ENCODE measurements around the gene MBD3L1. TPM values are rescaled to one million over a fixed set of nuclear protein-coding genes. Genes with fewer than 3 reads are reported as not detected.

MBD3L1 gene
- total and polyA plus RNA-seq, 2 of the 4 experiments (the other 2 are of a cell fraction), result not detected

DNA sequence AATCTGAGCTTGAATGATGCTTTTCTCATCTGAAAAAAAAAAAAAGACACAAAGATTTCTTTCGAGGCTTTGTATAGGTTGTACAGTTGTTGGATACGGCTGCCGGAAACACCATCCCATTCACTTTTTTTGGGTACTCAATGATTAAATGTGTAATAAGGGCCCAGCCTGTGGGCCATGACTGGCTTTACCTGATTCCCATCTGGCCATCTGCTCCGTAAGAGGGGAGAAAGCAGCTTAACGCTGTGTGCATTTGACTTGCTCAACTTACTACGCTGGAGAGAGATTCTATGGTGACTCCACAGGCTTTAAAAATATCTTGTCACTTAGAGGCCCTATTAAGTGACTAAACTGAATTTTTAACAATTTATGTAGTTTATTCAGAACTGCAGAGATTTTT is 804 bp upstream of the MBD3L1 start:
- no peak overlapping the region for H2AK5ac ChIP-seq (ENCODE audit: low read depth, low read length)
- H3K4me3 ChIP-seq (ENCODE audit: insufficient read depth, low read depth, low read length), result peak overlapping the region; percentile 73
- H3K27me3 ChIP-seq (ENCODE audit: control insufficient read depth, insufficient read depth, low read length), result no peaks in the 10 kb centered on the region
- CTCF ChIA-PET, result interaction anchor here (0.5 to 0.7 kb wide), 2 partner anchors 443 to 783 kb away, joined by 5 to 6 read pairs; no protein-coding TSS in a partner anchor
- H3K4me1 ChIP-seq (ENCODE audit: control insufficient read depth, insufficient read depth, low read length), result peaks cover 4% of the 10 kb centered on the region
- H3K4ac ChIP-seq (ENCODE audit: low read depth, low read length), result no peak overlapping the region
- no peak overlapping the region for H2BK120ac ChIP-seq (ENCODE audit: low read depth, low read length)
- intact Hi-C loops (cut with micrococcal nuclease) (loop anchor here (1.0 to 5.0 kb wide), 2 partner anchors 177 to 214 kb away; no protein-coding TSS in a partner anchor), dilution Hi-C loops (cut with HindIII; ENCODE audit: low sequenced_read_pairs, unreplicated experiment) (no loop called here), in situ Hi-C loops (cut with MboI; ENCODE audit: low sequenced_read_pairs) (no loop called here)
- H3K27ac ChIP-seq (ENCODE audit: insufficient read depth, low read length), result peak overlapping the region; percentile 51; the same call in 1 of the 2 replicates
- H3K56ac ChIP-seq (ENCODE audit: extremely low read depth, insufficient read depth, low read length), result no peak overlapping the region
- H3K14ac ChIP-seq (replicated peaks; ENCODE audit: low read depth, low read length), result no peak overlapping the region
- no peak overlapping the region for H4K91ac ChIP-seq (ENCODE audit: insufficient read depth, low read depth, low read length)
- H2BK15ac ChIP-seq (ENCODE audit: low read depth, low read length), result no peak overlapping the region
- peak overlapping the region; percentile 55 for H3K9ac ChIP-seq (ENCODE audit: low read depth, low read length)
- no peak overlapping the region for H3K23ac ChIP-seq (ENCODE audit: low read depth, low read length)
- no peaks in the 10 kb centered on the region for H3K9me3 ChIP-seq (ENCODE audit: control insufficient read depth, insufficient read depth, low read length)
- DNase-seq (no peak), ATAC-seq (ENCODE audit: low read depth) (no peak)
- POLR2A ChIA-PET (ENCODE audit: unreplicated experiment), result no interaction called here
- H2BK5ac ChIP-seq (ENCODE audit: low read depth, low read length, poor library complexity, severe bottlenecking), result no peak overlapping the region
- TF ChIP-seq MAZ (IDR thresholded peaks at IDR 0.05; ENCODE audit: borderline replicate concordance, low read depth, low read length) (no peak), NFE2L2 (IDR thresholded peaks at IDR 0.05; ENCODE audit: low read depth, low read length) (no peak), RCOR1 (IDR thresholded peaks at IDR 0.05; ENCODE audit: insufficient replicate concordance, low read length) (no peak), BHLHE40 (IDR thresholded peaks at IDR 0.05; ENCODE audit: low read depth, low read length) (no peak), RAD21 (IDR thresholded peaks at IDR 0.05; ENCODE audit: low read length) (no peak), POLR2A (IDR thresholded peaks at IDR 0.05; ENCODE audit: low read depth, low read length) (no peak), RFX5 (IDR thresholded peaks at IDR 0.05; ENCODE audit: low read depth, low read length) (no peak), MAFK (IDR thresholded peaks at IDR 0.05; ENCODE audit: low read depth, low read length) (no peak), FOS (IDR thresholded peaks at IDR 0.05; ENCODE audit: low read depth, low read length) (no peak), MXI1 (IDR thresholded peaks at IDR 0.05; ENCODE audit: borderline replicate concordance, low read depth, low read length) (no peak), SMC3 (IDR thresholded peaks at IDR 0.05; ENCODE audit: low read depth, low read length) (no peak)
- TF ChIP-seq, protein P1, sequence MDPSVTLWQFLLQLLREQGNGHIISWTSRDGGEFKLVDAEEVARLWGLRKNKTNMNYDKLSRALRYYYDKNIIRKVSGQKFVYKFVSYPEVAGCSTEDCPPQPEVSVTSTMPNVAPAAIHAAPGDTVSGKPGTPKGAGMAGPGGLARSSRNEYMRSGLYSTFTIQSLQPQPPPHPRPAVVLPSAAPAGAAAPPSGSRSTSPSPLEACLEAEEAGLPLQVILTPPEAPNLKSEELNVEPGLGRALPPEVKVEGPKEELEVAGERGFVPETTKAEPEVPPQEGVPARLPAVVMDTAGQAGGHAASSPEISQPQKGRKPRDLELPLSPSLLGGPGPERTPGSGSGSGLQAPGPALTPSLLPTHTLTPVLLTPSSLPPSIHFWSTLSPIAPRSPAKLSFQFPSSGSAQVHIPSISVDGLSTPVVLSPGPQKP (IDR thresholded peaks at IDR 0.05; ENCODE audit: borderline replicate concordance, low read depth, low read length), result no peak
- TF ChIP-seq, protein P2, sequence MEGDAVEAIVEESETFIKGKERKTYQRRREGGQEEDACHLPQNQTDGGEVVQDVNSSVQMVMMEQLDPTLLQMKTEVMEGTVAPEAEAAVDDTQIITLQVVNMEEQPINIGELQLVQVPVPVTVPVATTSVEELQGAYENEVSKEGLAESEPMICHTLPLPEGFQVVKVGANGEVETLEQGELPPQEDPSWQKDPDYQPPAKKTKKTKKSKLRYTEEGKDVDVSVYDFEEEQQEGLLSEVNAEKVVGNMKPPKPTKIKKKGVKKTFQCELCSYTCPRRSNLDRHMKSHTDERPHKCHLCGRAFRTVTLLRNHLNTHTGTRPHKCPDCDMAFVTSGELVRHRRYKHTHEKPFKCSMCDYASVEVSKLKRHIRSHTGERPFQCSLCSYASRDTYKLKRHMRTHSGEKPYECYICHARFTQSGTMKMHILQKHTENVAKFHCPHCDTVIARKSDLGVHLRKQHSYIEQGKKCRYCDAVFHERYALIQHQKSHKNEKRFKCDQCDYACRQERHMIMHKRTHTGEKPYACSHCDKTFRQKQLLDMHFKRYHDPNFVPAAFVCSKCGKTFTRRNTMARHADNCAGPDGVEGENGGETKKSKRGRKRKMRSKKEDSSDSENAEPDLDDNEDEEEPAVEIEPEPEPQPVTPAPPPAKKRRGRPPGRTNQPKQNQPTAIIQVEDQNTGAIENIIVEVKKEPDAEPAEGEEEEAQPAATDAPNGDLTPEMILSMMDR (conservative IDR thresholded peaks at IDR 0.05; ENCODE audit: low read depth, low read length), result no peak
- H4K8ac ChIP-seq (ENCODE audit: low read depth in 2 of 2, low read length in 2 of 2), result peak overlapping the region; percentile 77 to 87; a peak in 3 of 4 replicates
- no peak overlapping the region for H2BK20ac ChIP-seq (ENCODE audit: low read depth, low read length)
- 0 out of 2 replicates have a peak overlapping the region, but pooled peaks have one; percentile 45 for H4K5ac ChIP-seq (ENCODE audit: low read depth, low read length)
- H2AFZ ChIP-seq (replicated peaks; ENCODE audit: low read length, poor library complexity), result peak overlapping the region; percentile 52
- BruUV-seq (replicated peaks), result no TSS peak
- no peak overlapping the region for H2AK9ac ChIP-seq (replicated peaks; ENCODE audit: low read depth, low read length, poor library complexity)
- H3K18ac ChIP-seq (ENCODE audit: low read depth, low read length), result no peak overlapping the region
- no CpG with 5 or more reads among the region's 6 CpGs for WGBS, 2 experiments (ENCODE audit: extremely low coverage in 2 of 2, insufficient read length in 1 of 2)
- no peaks in the 10 kb centered on the region for H4K20me1 ChIP-seq (ENCODE audit: insufficient read depth, low read length)
- peak overlapping the region; percentile 80 for H3K4me2 ChIP-seq (ENCODE audit: low read depth, low read length)
- peaks cover 8 to 9% of the 10 kb centered on the region in 2 experiments; a peak in 3 of 4 replicates for H3K79me1 ChIP-seq (ENCODE audit: low read depth in 1 of 2, low read length in 2 of 2)
- H3K9me1 ChIP-seq (ENCODE audit: insufficient read depth, low read length), result no peaks in the 10 kb centered on the region
- H3K36me3 ChIP-seq (ENCODE audit: control insufficient read depth, insufficient read depth, low read length), result peaks cover 10% of the 10 kb centered on the region
